ENCODE data around the gene FHOD1. TPM values are rescaled to one million over a fixed set of nuclear protein-coding genes. Genes with fewer than 3 reads are reported as not detected.

FHOD1 gene
- total and polyA plus RNA-seq, 2 of the 13 experiments (the other 11 are each of a cell fraction or from before 2014, with no cell fraction given) = 20.0 to 20.8 TPM

GRCh38 chr16:67279296-67280089 is 32.2 kb upstream of the FHOD1 start, which contains the start of gene PLEKHG4 (continued):
- TF ChIP-seq, protein P1, sequence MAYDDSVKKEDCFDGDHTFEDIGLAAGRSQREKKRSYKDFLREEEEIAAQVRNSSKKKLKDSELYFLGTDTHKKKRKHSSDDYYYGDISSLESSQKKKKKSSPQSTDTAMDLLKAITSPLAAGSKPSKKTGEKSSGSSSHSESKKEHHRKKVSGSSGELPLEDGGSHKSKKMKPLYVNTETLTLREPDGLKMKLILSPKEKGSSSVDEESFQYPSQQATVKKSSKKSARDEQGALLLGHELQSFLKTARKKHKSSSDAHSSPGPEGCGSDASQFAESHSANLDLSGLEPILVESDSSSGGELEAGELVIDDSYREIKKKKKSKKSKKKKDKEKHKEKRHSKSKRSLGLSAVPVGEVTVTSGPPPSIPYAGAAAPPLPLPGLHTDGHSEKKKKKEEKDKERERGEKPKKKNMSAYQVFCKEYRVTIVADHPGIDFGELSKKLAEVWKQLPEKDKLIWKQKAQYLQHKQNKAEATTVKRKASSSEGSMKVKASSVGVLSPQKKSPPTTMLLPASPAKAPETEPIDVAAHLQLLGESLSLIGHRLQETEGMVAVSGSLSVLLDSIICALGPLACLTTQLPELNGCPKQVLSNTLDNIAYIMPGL (CRISPR knock-in tag; IDR thresholded peaks at IDR 0.05; ENCODE audit: borderline replicate concordance in 1 of 2, low read depth in 1 of 2) = peak; percentile 64 to 69; a peak in 3 of 4 replicates
- TF ChIP-seq ZNF784 (CRISPR knock-in tag; IDR thresholded peaks at IDR 0.05; ENCODE audit: borderline replicate concordance) = no peak
- TF ChIP-seq TP53 (CRISPR knock-in tag; conservative IDR thresholded peaks at IDR 0.05) = no peak
- TF ChIP-seq ZNF121 (CRISPR knock-in tag; IDR thresholded peaks at IDR 0.05) = peak; percentile 61; the same call in 1 of the 2 replicates
- no peak for TF ChIP-seq ATM (IDR thresholded peaks at IDR 0.05; ENCODE audit: borderline replicate concordance)
- TF ChIP-seq, protein P2, sequence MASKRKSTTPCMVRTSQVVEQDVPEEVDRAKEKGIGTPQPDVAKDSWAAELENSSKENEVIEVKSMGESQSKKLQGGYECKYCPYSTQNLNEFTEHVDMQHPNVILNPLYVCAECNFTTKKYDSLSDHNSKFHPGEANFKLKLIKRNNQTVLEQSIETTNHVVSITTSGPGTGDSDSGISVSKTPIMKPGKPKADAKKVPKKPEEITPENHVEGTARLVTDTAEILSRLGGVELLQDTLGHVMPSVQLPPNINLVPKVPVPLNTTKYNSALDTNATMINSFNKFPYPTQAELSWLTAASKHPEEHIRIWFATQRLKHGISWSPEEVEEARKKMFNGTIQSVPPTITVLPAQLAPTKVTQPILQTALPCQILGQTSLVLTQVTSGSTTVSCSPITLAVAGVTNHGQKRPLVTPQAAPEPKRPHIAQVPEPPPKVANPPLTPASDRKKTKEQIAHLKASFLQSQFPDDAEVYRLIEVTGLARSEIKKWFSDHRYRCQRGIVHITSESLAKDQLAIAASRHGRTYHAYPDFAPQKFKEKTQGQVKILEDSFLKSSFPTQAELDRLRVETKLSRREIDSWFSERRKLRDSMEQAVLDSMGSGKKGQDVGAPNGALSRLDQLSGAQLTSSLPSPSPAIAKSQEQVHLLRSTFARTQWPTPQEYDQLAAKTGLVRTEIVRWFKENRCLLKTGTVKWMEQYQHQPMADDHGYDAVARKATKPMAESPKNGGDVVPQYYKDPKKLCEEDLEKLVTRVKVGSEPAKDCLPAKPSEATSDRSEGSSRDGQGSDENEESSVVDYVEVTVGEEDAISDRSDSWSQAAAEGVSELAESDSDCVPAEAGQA (IDR thresholded peaks at IDR 0.05; ENCODE audit: low read depth) = no peak
- TF ChIP-seq, protein P2 (CRISPR knock-in tag; IDR thresholded peaks at IDR 0.05; ENCODE audit: borderline replicate concordance) = peak; percentile 95; the same call in 1 of the 2 replicates
- 0 out of 2 replicates have a peak, but pooled peaks have one; percentile 73 for TF ChIP-seq SETDB1 (CRISPR knock-in tag; IDR thresholded peaks at IDR 0.05; ENCODE audit: borderline replicate concordance)
- TF ChIP-seq ZNF850 (CRISPR knock-in tag; conservative IDR thresholded peaks at IDR 0.05) = no peak
- no peak for TF ChIP-seq FOXO4 (CRISPR knock-in tag; conservative IDR thresholded peaks at IDR 0.05)
- TF ChIP-seq ZNF83 (CRISPR knock-in tag; IDR thresholded peaks at IDR 0.05; ENCODE audit: borderline replicate concordance) = no peak
- peak; percentile 43; the same call in 1 of the 2 replicates for TF ChIP-seq ZFP82 (CRISPR knock-in tag; IDR thresholded peaks at IDR 0.05; ENCODE audit: borderline replicate concordance)
- no peak for TF ChIP-seq ZNF292 (CRISPR knock-in tag; IDR thresholded peaks at IDR 0.05; ENCODE audit: borderline replicate concordance, low read depth)
- peak; percentile 96 for TF ChIP-seq TFDP1 (CRISPR knock-in tag; IDR thresholded peaks at IDR 0.05; ENCODE audit: borderline replicate concordance)
- peak; percentile 45; the same call in 1 of the 2 replicates for TF ChIP-seq HDAC1 (CRISPR knock-in tag; IDR thresholded peaks at IDR 0.05)
- peak; percentile 39; the same call in 1 of the 2 replicates for TF ChIP-seq GABPA (IDR thresholded peaks at IDR 0.05; ENCODE audit: low read depth, low read length)
- no peak for TF ChIP-seq GABPA (CRISPR knock-in tag; IDR thresholded peaks at IDR 0.05; ENCODE audit: low read depth)
